AG09319 (cell line): ENCODE results near the gene DHRS3.

Experiments
- DNase-seq: peaks from one replicate; pipeline ENCODE4 v3.0.0-alpha.2; 2010; ENCODE audit warnings: low read depth; ENCODE audit errors: extremely low read depth
- TF ChIP-seq, protein P1 (sequence below): IDR thresholded peaks from 2 replicates; pipeline ENCODE4 v1.5.1; 2011; ENCODE audit warnings: low read depth, mild to moderate bottlenecking, inconsistent platforms, low read length, moderate library complexity

Gene DHRS3

DNA sequence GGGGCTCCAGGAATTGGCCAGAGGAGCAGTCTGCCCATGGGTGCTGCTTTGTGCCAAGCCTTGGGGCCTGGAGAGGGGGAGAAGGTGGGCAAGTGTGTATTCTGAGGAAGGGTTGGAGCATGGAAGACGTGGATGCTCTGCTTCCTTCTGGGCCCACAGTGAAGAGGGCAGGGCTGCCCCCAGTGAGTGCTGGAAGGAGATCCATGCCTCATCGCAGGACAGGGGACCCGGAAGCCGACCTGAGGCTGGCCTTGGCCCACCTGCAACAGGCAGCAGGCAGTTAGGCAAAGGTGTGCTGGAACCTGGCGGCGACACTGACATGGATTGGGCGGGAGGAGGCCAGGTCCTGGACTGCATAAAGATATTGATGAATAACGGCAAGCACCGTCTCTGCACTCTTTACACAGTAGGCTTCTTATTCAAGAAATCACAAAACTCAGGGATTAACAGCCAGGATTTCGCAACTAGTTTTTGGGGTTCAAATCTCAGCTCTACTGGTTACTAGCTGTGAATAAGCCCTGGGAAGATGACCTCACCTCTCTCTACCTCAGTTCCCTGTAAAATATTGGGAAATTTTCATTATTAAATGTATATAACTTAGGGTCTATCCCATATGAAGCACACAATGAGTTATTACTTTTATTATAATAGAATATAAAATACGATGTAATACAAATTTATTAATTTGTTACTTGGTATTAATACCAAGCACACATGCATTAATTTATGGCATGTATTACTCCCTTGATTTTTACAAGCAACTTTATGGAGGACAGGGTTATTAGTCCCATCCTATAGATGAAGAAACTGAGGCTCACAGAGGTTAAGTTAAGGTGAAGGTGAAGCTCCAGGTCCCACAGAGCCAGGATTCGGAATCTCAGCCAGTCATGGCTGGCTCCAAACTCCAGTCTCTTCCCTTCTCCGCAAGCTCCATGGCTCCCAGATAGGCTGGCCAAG, 62.3 kb downstream of the DHRS3 start:
- TF ChIP-seq, protein P1, sequence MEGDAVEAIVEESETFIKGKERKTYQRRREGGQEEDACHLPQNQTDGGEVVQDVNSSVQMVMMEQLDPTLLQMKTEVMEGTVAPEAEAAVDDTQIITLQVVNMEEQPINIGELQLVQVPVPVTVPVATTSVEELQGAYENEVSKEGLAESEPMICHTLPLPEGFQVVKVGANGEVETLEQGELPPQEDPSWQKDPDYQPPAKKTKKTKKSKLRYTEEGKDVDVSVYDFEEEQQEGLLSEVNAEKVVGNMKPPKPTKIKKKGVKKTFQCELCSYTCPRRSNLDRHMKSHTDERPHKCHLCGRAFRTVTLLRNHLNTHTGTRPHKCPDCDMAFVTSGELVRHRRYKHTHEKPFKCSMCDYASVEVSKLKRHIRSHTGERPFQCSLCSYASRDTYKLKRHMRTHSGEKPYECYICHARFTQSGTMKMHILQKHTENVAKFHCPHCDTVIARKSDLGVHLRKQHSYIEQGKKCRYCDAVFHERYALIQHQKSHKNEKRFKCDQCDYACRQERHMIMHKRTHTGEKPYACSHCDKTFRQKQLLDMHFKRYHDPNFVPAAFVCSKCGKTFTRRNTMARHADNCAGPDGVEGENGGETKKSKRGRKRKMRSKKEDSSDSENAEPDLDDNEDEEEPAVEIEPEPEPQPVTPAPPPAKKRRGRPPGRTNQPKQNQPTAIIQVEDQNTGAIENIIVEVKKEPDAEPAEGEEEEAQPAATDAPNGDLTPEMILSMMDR = no peak
- no peak for DNase-seq

DNA sequence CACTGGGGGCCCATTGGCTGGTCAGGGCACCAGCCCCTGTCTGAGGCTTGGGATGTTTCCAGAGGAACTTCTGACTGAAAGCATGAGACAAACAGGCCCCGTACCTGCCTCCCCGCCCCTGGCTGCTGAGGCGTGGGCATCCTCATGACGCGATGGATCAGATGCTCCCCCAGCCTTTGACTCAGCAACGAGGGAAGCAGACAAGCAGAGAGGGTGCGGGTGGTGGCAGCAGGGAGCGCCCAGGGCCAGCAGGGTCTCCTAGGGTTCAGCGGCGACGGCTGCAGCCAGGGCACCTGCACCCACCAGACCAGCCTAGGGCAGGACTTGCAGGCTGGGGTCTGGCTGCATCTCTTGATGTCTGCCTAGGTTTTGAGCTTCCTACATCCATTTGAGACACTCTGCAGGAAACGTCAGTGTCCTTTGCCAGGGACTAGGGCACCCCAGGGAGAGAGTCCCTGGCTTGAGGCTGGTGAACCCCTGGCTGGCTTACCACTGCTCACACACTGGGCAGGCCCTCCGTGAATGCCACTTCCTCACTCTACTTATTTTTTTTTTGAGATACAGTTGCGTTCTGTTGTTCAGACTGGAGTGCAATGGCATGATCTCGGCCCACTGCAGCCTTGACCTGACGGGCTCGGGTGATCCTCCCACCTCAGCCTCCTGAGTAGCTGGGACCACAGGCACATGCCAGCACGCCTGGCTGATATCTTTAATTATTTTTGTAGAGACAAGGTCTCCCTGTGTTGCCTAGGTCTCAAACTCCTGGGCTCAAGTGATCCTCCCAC, 63.3 kb downstream of the DHRS3 start:
- no peak for DNase-seq
- TF ChIP-seq, protein P1 = no peak

DNA sequence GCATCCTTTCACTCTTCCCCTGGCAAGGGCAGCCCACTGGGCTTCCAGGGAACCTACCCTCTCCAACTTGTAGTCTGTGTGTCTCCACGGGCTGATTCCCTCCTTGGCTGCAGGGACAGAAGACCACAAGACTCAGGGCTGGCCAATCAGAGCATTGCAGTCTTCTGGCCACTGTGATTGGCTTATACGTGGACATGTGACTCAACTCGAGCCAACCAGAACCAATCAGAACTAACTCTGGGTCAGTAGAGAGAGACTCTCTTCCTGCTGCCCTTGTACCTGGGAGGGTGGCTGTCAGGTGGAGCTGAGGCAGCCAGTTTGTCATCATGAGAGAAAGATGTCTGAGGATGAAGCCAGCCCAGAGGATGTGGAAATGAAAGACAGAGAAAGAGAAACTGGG, 64.0 kb downstream of the DHRS3 start:
- DNase-seq = no peak
- TF ChIP-seq, protein P1 = no peak

DNA sequence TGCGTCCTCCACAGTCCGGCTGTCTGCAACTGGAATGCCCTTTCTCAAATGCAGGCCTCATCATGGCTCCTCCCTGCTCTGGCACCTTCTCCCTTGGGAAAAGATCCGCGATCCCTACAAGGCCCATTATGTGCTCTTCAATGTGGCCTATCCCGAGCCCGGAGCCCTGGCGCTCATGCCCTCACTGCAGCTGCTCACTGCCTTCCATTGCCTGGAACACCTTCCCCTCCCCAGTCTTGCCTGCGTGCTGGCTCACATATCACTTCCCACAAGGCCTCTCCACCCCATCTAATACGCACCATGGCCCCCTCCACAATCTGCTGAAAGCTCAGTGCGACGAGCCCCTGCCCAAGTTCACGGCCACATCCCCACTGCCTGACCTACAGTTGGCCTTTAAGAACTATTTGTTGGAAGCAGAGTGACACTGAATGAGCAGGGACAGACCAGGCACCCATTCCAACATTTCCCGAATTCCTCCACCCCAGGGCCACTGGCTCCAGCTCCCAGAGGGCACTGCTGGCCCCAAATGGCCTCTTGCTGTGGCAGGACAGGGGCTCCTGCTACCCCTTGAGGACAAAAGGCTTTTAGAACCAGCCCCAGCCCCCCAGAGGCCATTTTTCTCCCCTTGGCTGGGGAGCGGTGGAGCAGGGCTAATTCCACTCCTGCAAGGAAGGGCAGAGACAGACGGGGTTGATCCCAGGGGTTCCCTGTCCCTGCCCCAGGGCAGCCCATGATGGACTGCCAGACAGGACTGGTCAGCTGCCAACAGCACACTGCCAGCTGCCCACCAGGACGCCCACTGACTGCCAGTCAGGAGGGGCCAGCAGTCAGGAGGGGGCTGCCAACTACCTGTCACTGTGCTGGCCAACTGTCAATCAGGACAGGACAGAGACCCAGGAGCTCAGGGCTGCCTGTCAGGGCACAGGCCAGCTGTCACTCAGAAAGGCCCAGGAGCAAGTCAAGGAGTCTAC, 64.8 kb downstream of the DHRS3 start:
- no peak for DNase-seq
- TF ChIP-seq, protein P1 = no peak

DNA sequence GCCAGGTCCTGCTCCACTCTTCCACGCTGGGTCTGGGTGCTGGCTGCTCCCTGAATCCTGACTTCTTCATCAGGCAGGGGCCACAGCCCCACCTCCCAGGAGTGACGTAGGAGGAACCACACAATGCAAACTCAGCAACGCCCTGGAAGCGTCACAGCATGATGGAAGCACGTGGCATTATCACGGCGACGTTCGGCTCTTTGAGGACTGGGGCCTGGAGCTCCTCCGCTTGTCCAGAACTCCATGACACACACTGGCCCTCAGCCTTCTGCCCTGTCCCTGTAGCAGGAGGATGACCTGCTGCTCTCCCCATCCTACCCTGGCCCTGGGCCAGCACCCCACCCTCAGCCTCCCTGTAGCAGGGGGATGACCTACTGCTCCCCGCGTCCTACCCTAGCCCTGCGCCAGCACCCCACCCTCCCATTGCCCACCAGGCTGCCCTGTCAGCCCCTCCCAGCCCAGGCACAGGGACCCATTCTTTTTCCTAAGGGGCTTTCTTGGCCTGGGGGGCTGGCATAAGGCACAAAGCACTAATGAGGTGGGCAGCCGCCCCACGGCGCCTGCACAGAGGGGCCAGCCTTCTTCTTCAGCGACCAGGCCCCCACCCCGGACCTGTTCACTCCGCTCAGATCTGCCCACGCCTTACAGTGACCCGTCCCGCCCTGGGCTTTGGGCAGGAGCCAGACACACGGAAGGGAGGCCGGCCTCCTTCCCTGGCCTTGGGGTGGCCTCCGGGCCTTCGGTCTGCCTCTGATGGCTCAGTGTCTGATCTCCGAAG, 65.7 kb downstream of the DHRS3 start:
- DNase-seq = no peak
- TF ChIP-seq, protein P1 = no peak

DNA sequence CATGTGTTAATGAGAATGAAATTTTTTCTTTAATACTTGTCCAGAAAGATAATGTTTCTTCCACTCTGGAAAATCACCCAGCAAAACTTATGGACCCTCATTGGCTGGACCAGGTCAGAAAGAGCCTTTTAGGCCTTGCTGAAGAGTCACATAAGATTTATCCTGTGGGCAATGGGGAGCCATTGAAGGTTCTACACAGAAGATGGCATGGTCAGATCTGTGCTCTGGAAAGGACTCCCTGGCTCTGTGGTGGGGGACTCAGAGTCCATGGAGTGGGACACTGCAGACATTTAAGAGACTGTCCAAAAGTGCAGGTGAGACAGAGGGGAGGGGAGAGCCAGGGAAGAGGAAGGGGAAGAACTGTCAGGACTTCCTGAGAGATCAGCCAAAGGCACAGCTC, 66.4 kb downstream of the DHRS3 start:
- TF ChIP-seq, protein P1 = no peak
- DNase-seq = no peak
